Neural cell (in vitro differentiated cells): Measurements from ENCODE around the gene PDE11A. TPM values are rescaled to one million over a fixed set of nuclear protein-coding genes. Genes with fewer than 3 reads are reported as not detected.
"Not testable (repeated sequence)": the region's sequence is repeated elsewhere in the genome, so short reads cannot be mapped to it uniquely, and the experiment has no call there.

Source experiments
- H2AFZ ChIP-seq: fragments of 200-600, 300-800 bp; sonication (generic), shearing (Covaris generic); 2 replicates; pipeline ENCODE4 v1.6.0; 2014; ENCODE audit warnings: low read depth, mild to moderate bottlenecking, antibody characterized with exemption, low read length, moderate library complexity
- H3F3A ChIP-seq: fragments of 200-600 bp; shearing (Covaris generic); 2 replicates; pipeline ENCODE4 v1.6.1; 2016; ENCODE audit warnings: mild to moderate bottlenecking, moderate library complexity, mixed read lengths, antibody characterized with exemption, low read length; ENCODE audit not compliant: insufficient read depth, poor library complexity, severe bottlenecking
- H3K27ac ChIP-seq: fragments of 200-600, 300-800 bp; sonication (generic), shearing (Covaris generic); 2 replicates; pipeline ENCODE4 v1.5.1; 2014; ENCODE audit warnings: mild to moderate bottlenecking, low read length, moderate library complexity
- H3K27me3 ChIP-seq: fragments of 300-800, 200-600 bp; sonication (generic), shearing (Covaris generic); 2 replicates; pipeline ENCODE4 v1.6.0; 2014; ENCODE audit warnings: mild to moderate bottlenecking, low read depth, low read length, moderate library complexity; ENCODE audit not compliant: insufficient read depth
- H3K36me3 ChIP-seq: fragments of 300-800, 200-600 bp; sonication (generic), shearing (Covaris generic); 2 replicates; pipeline ENCODE4 v1.5.1; 2014; ENCODE audit warnings: mild to moderate bottlenecking, antibody characterized with exemption, low read length, moderate library complexity; ENCODE audit not compliant: insufficient read depth
- H3K4me2 ChIP-seq: fragments of 300-800, 200-600 bp; sonication (generic), shearing (Covaris generic); 2 replicates; pipeline ENCODE4 v1.6.0; 2014; ENCODE audit warnings: mild to moderate bottlenecking, low read length
- H3K4me3 ChIP-seq: fragments of 300-800, 200-600 bp; sonication (generic), shearing (Covaris generic); 2 replicates; pipeline ENCODE4 v1.5.1; 2014; ENCODE audit warnings: mild to moderate bottlenecking, low read length, moderate library complexity
- H3K79me2 ChIP-seq: fragments of 200-600 bp; shearing (Covaris generic); replicated peaks from 2 replicates; pipeline ENCODE4 v1.6.0; 2014; ENCODE audit warnings: mild to moderate bottlenecking, low read length, moderate library complexity; ENCODE audit not compliant: insufficient read depth
- H3K9ac ChIP-seq: fragments of 300-800, 200-600 bp; sonication (generic), shearing (Covaris generic); 2 replicates; pipeline ENCODE4 v1.6.1; 2016; ENCODE audit warnings: mild to moderate bottlenecking, low read length, mixed read lengths
- H3K9me2 ChIP-seq: fragments of 200-600 bp; shearing (Covaris generic); 2 replicates; pipeline ENCODE4 v1.6.1; 2016; ENCODE audit warnings: mild to moderate bottlenecking, low read length, mixed read lengths; ENCODE audit not compliant: insufficient read depth
- H3K9me3 ChIP-seq: fragments of 200-600, 300-800 bp; sonication (generic), shearing (Covaris generic); 2 replicates; pipeline ENCODE4 v1.6.1; 2016; ENCODE audit warnings: mild to moderate bottlenecking, mixed run types, low read length, moderate library complexity, mixed read lengths
- H4K20me1 ChIP-seq: fragments of 200-600 bp; shearing (Covaris generic); 2 replicates; pipeline ENCODE4 v1.6.1; 2016; ENCODE audit warnings: mild to moderate bottlenecking, mixed run types; ENCODE audit not compliant: insufficient read depth
- EP300 ChIP-seq: fragments of 450-650 bp; conservative IDR thresholded peaks from 2 replicates; pipeline ENCODE4 v1.6.1; 2014; ENCODE audit warnings: antibody characterized with exemption, mild to moderate bottlenecking, moderate library complexity; ENCODE audit not compliant: poor library complexity, severe bottlenecking
- EZH2 ChIP-seq: fragments of 200-600, 300-800 bp; shearing (Covaris generic), sonication (generic); IDR thresholded peaks from 2 replicates; pipeline ENCODE4 v1.6.1; 2014; ENCODE audit warnings: antibody characterized with exemption, low read length, borderline replicate concordance, mild to moderate bottlenecking; ENCODE audit not compliant: insufficient read depth, poor library complexity, severe bottlenecking
- RAD21 ChIP-seq: fragments of 450-650 bp; conservative IDR thresholded peaks from 2 replicates; pipeline ENCODE4 v1.6.1; 2014; ENCODE audit warnings: antibody characterized with exemption, mild to moderate bottlenecking, moderate library complexity
- REST ChIP-seq: IDR thresholded peaks from 2 replicates; pipeline ENCODE4 v1.6.1; 2012; ENCODE audit warnings: borderline replicate concordance
- polyA plus RNA-seq: library from polyadenylated mRNA; depleted of rRNA; stranded (reverse); fragments of >200 nt; gene quantifications from 2 replicates; pipeline ENCODE4 v1.2.3, GENCODE V29; 2014

Gene PDE11A
- polyA plus RNA-seq, 1 donor from 2014 or later = 0.89 TPM

DNA sequence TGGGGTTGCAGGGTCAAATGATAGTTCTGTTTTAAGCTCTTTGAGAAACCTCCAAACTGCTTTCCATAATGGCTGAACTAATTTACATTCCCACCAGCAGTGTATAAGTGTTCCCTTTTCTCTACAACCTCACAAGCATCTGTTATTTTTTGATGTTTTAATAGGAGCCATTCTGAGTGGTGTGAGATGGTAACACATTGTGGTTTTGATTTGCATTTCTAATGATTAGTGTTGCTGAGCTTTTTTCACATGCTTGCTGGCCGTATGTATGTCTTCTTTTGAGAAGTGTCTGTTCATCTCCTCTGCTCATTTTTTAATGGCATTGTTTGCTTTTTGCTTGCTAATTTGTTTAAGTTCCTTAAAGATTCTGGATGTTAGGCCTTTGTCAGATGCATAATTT is 107.7 kb downstream of the PDE11A start:
- Histone ChIP-seq H3K27me3 (no peaks in the 10 kb centered on the region), H4K20me1 (no peaks in the 10 kb centered on the region), H3K9me3 (no peaks in the 10 kb centered on the region), H3K27ac (no peak overlapping the region), H3K9me2 (no peaks in the 10 kb centered on the region), H3K36me3 (no peaks in the 10 kb centered on the region), H3K9ac (no peak overlapping the region), H3F3A (no peaks in the 10 kb centered on the region), H3K79me2 (no peaks in the 10 kb centered on the region), H3K4me2 (no peak overlapping the region), H2AFZ (no peak overlapping the region), H3K4me3 (no peak overlapping the region)
- TF ChIP-seq EP300 (no peak), EZH2 (no peak)

DNA sequence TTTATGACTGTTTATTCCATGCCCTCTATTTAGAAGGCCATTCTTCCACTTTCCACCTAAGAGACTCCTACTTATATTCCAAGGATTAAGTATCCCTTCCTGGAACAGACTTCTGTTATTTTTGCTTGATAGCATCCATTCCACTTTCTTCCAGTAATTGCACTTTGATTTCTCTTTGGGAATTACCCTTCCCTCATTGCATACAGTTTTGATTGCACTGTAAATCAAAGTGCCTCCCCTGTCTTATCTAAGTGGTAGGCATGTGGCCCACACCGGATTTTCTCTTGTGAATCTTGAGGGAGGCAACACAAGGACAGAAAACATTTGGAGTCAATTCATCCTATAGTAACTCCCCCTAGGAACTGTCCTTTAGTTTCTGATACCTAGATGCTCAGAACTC is 120.4 kb downstream of the PDE11A start:
- H2AFZ ChIP-seq = no peak overlapping the region
- H3K9ac ChIP-seq = no peak overlapping the region
- H3K4me2 ChIP-seq = no peak overlapping the region
- no peaks in the 10 kb centered on the region for H3K36me3 ChIP-seq
- no peaks in the 10 kb centered on the region for H3K79me2 ChIP-seq
- no peaks in the 10 kb centered on the region for H3K9me2 ChIP-seq
- H4K20me1 ChIP-seq = no peaks in the 10 kb centered on the region
- H3K4me3 ChIP-seq = no peak overlapping the region
- H3F3A ChIP-seq = no peaks in the 10 kb centered on the region
- no peaks in the 10 kb centered on the region for H3K9me3 ChIP-seq
- no peak overlapping the region for H3K27ac ChIP-seq
- no peak for TF ChIP-seq RAD21
- H3K27me3 ChIP-seq = no peaks in the 10 kb centered on the region

- H3K9me2 ChIP-seq, H3K79me2 ChIP-seq, H2AFZ ChIP-seq, H3K4me2 ChIP-seq, H4K20me1 ChIP-seq, H3K9me3 ChIP-seq, H3K27me3 ChIP-seq, H3F3A ChIP-seq, H3K4me3 ChIP-seq, H3K9ac ChIP-seq, H3K27ac ChIP-seq, H3K36me3 ChIP-seq: not testable (repeated sequence)
These were observed 125.0 kb downstream of the PDE11A start for GRCh38 chr2:177947598-177947997.

DNA sequence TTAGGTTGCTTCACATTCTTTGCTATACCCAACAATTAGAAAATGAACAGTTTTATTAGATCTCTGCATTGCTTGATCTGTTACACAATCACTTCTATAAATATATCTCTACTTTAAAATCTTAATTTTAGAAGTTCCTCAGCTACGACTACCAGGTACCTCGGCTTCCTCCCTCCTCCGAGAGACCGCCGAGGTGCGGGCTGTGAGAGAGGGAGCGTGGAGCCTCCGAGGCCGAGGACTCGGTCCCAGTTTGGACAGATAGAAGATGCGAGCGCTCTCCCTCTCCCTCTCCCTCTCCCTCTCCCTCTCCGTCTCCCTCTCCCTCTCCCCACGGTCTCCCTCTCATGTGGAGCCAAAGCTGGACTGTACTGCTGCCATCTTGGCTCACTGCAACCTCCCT is 128.0 kb downstream of the PDE11A start:
- H3K27me3 ChIP-seq, H3F3A ChIP-seq, H3K4me2 ChIP-seq, H3K9me3 ChIP-seq, H3K9me2 ChIP-seq, H3K9ac ChIP-seq, H2AFZ ChIP-seq, H3K27ac ChIP-seq, H3K79me2 ChIP-seq, H3K36me3 ChIP-seq, H3K4me3 ChIP-seq, H4K20me1 ChIP-seq: not testable (repeated sequence)

- Histone ChIP-seq H3K27ac (no peak overlapping the region), H3K4me2 (no peak overlapping the region), H3K4me3 (no peak overlapping the region), H3K9me3 (no peaks in the 10 kb centered on the region), H3K79me2 (no peaks in the 10 kb centered on the region), H4K20me1 (no peaks in the 10 kb centered on the region), H3K9ac (no peak overlapping the region), H3K9me2 (no peaks in the 10 kb centered on the region), H2AFZ (no peak overlapping the region), H3K36me3 (no peaks in the 10 kb centered on the region), H3K27me3 (no peaks in the 10 kb centered on the region), H3F3A (no peaks in the 10 kb centered on the region)
- no peak for TF ChIP-seq REST
These were observed 129.8 kb downstream of the PDE11A start for GRCh38 chr2:177942731-177943130.
